K562 (cell line): ENCODE results near the gene DBNL. TPM values are rescaled to one million over a fixed set of nuclear protein-coding genes. Genes with fewer than 3 reads are reported as not detected.
"Not testable (repeated sequence)": the region's sequence is repeated elsewhere in the genome, so short reads cannot be mapped to it uniquely, and the experiment has no call there.

Experiments used
- ATAC-seq: fragments of 200-7000 bp; cut with Tn5 transposase; 3 replicates; pipeline ENCODE4 v1.9.1; 2020; ENCODE audit warnings: moderate library complexity
- BruUV-seq: library from RNA; stranded (reverse); fragments of 400-500 nt; replicated peaks from 2 replicates; lab custom pipeline; 2021; lab: Mats Ljungman, UMichigan
- CTCF ChIA-PET: fragments of 300-600 bp; formaldehyde crosslinking; extraction: SDS; loops from one replicate; lab custom pipeline; 2021; ENCODE audit warnings: low intra/inter-chr PET ratio; lab: Yijun Ruan, JAX
- POLR2A ChIA-PET: fragments of 300-600, 350-650 bp; sonication (Branson Sonifier 250); formaldehyde crosslinking; extraction: SDS; loops from one replicate; lab custom pipeline; 2021; ENCODE audit warnings: antibody characterized with exemption, inconsistent platforms; lab: Yijun Ruan, JAX
- DNase-seq, 4 experiments: peaks; one replicate each; pipeline versions ENCODE4 v3.0.0 to v3.0.0-alpha.2; 2011 to 2018; ENCODE audit warnings: low spot score in 3 of 4, mixed read lengths in 3 of 4; ENCODE audit errors: extremely low read depth in 1 of 4
- FAIRE-seq: peaks from 2 replicates; lab custom pipeline; 2011; peaks lifted over from hg19 to GRCh38; lab: Jason Lieb, UNC
- H2AFZ ChIP-seq: 2 replicates; pipeline ENCODE4 v1.6.0; 2011; ENCODE audit warnings: low read depth, low read length, control low read depth, inconsistent platforms
- H3K27ac ChIP-seq: fragments of 200-600 bp; 3 replicates; pipeline ENCODE4 v1.8.0; 2011; ENCODE audit warnings: low read depth, mild to moderate bottlenecking, control low read depth, inconsistent platforms, low read length, moderate library complexity, mixed read lengths; ENCODE audit errors: extremely low read depth
- H3K27me3 ChIP-seq, 2 experiments: fragments of 300-600 bp in 1 of 2; 2 replicates in 1 of 2; 3 replicates in 1 of 2; pipeline versions ENCODE4 v1.6.0 to v1.8.0; 2011; ENCODE audit warnings: inconsistent platforms in 2 of 2, low read length in 2 of 2, mild to moderate bottlenecking in 1 of 2, mixed read lengths in 1 of 2, moderate library complexity in 1 of 2; ENCODE audit not compliant: control insufficient read depth in 2 of 2, insufficient read depth in 2 of 2
- H3K36me3 ChIP-seq: fragments of 300-600 bp; 3 replicates; pipeline ENCODE4 v1.8.0; 2011; ENCODE audit warnings: mild to moderate bottlenecking, low read length, inconsistent platforms; ENCODE audit not compliant: control insufficient read depth, insufficient read depth
- H3K4me1 ChIP-seq, 2 experiments: fragments of 200-600 bp in 1 of 2; replicated peaks in 1 of 2; 2 replicates in 1 of 2; 3 replicates in 1 of 2; pipeline versions ENCODE4 v1.5.1 to v1.8.0; 2011; ENCODE audit warnings: inconsistent platforms in 2 of 2, low read length in 2 of 2, mild to moderate bottlenecking in 1 of 2, mixed read lengths in 1 of 2, moderate library complexity in 1 of 2; ENCODE audit not compliant: control insufficient read depth in 2 of 2, insufficient read depth in 2 of 2
- H3K4me2 ChIP-seq: 2 replicates; pipeline ENCODE4 v1.6.1; 2011; ENCODE audit warnings: low read length, control low read depth, inconsistent platforms, mixed read lengths; ENCODE audit not compliant: insufficient read depth
- H3K4me3 ChIP-seq: fragments of 200-600 bp; sonication (generic), shearing (Covaris generic); 2 replicates; pipeline ENCODE4 v1.5.1; 2016; ENCODE audit warnings: control low read depth, inconsistent platforms
- H3K79me2 ChIP-seq: fragments of 200-600 bp; 3 replicates; pipeline ENCODE4 v1.8.0; 2011; ENCODE audit warnings: low read length, inconsistent platforms; ENCODE audit not compliant: control insufficient read depth, insufficient read depth
- H3K9ac ChIP-seq, 2 experiments: 2 replicates each; pipeline versions ENCODE4 v1.6.0 to v1.6.1; 2011; ENCODE audit warnings: low read depth in 2 of 2, low read length in 2 of 2, control low read depth in 1 of 2, inconsistent platforms in 1 of 2, mild to moderate bottlenecking in 1 of 2, mixed read lengths in 1 of 2; ENCODE audit not compliant: insufficient read depth in 1 of 2
- H3K9me1 ChIP-seq: one replicate; pipeline ENCODE4 v1.6.0; 2011; ENCODE audit warnings: inconsistent platforms, mild to moderate bottlenecking, low read length, moderate library complexity; ENCODE audit not compliant: control insufficient read depth, insufficient read depth
- H3K9me3 ChIP-seq: replicated peaks from 2 replicates; pipeline ENCODE4 v1.5.1; 2011; ENCODE audit warnings: low read depth, low read length, inconsistent platforms; ENCODE audit not compliant: control insufficient read depth, insufficient read depth
- H4K20me1 ChIP-seq: replicated peaks from 2 replicates; pipeline ENCODE4 v1.6.1; 2011; ENCODE audit warnings: low read length, inconsistent platforms, mixed read lengths; ENCODE audit not compliant: control insufficient read depth, insufficient read depth
- NRF1 ChIP-seq, 2 experiments: fragments of 450-650 bp; IDR thresholded peaks in 1 of 2; conservative IDR thresholded peaks in 1 of 2; 2 replicates each; pipeline ENCODE4 v1.6.1; 2014; ENCODE audit warnings: mild to moderate bottlenecking in 2 of 2
- SP1 ChIP-seq: sonication (generic); formaldehyde crosslinking; IDR thresholded peaks from 2 replicates; pipeline ENCODE4 v1.8.1; 2022; ENCODE audit warnings: mild to moderate bottlenecking, missing genetic modification reagents
- WGBS: fragments of 100-300 bp; shearing (Covaris generic); methylation state at CpG from one replicate; pipeline ENCODE4 v1.1.6; 2016; ENCODE audit warnings: low coverage, mixed read lengths; ENCODE audit not compliant: insufficient coverage; ENCODE audit errors: missing lambda C conversion rate; 5-methylcytosine and 5-hydroxymethylcytosine counted together
- in situ Hi-C: fragments of 300-500 bp; cut with MboI; formaldehyde crosslinking; loops from 4 replicates; pipeline ENCODE4 v1.15.0; 2018; ENCODE audit warnings: inconsistent platforms, mixed read lengths
- intact Hi-C: fragments of 100-400 bp; cut with micrococcal nuclease; formaldehyde crosslinking; loops from 2 replicates; pipeline ENCODE4 v1.14.2; 2022
- polyA plus RNA-seq, 8 experiments: library from polyadenylated mRNA; depleted of rRNA in 4 of 8; stranded (reverse) in 5 of 8; unstranded in 3 of 8; fragments of >200 nt; fragmentation: Nextera tagmentation in 2 of 8; fragmentation: Illumina TruSeq in 1 of 8; extraction: Ambion mirVana in 2 of 8; extraction: Trizol in 1 of 8; gene quantifications; 2 replicates each; pipeline versions ENCODE4 v1.2.1 to v1.2.3, GENCODE V29; 2011 to 2014; ENCODE audit warnings: inconsistent platforms in 1 of 8, missing spikeins in 1 of 8
- total RNA-seq, 7 experiments: library from RNA; depleted of rRNA in 6 of 7; stranded (reverse); fragments of >200 nt in 6 of 7; fragmentation: Illumina TruSeq in 2 of 7; extraction: Trizol in 2 of 7; gene quantifications; 2 replicates each; pipeline versions ENCODE4 v1.2.1 to v1.2.3, GENCODE V29; 2011 to 2021; ENCODE audit warnings: low replicate concordance in 1 of 7

Gene DBNL
- total and polyA plus RNA-seq, 9 of the 15 experiments (the other 6 are each of a cell fraction or from before 2014, with no cell fraction given): 1.9 to 65.1 (median 38.9) TPM

GRCh38 chr7:44036364-44036763 lies 8.1 kb upstream of the DBNL start:
- H3K9ac ChIP-seq, H2AFZ ChIP-seq, CTCF ChIA-PET, H3K9me1 ChIP-seq, H3K36me3 ChIP-seq, H3K79me2 ChIP-seq, H3K27ac ChIP-seq, H3K4me3 ChIP-seq, H3K27me3 ChIP-seq, FAIRE-seq, intact Hi-C loops, H3K4me2 ChIP-seq, H4K20me1 ChIP-seq, POLR2A ChIA-PET, in situ Hi-C loops, BruUV-seq, H3K9me3 ChIP-seq: not testable (repeated sequence)
- peaks cover 0 to 23% of the 10 kb centered on the region in 2 experiments; a peak in 2 of 5 replicates for H3K4me1 ChIP-seq
- DNase-seq: peak in 1 of 4 experiments; percentile 59
- ATAC-seq: peak; percentile 92
- 0% methylated on average over 1 of the region's 10 CpGs for WGBS
- peak; percentile 14 to 29; a peak in 1 of 4 replicates for TF ChIP-seq NRF1 (conservative IDR thresholded peaks at IDR 0.05 in 1 of 2, IDR thresholded peaks at IDR 0.05 in 1 of 2)
- TF ChIP-seq SP1: 0 out of 2 replicates have a peak, but pooled peaks have one; percentile 39
- TF ChIP-seq, all 486 proteins: peak for 2; not testable (repeated sequence) for 484

- H3K9me1 ChIP-seq, H3K36me3 ChIP-seq, BruUV-seq, POLR2A ChIA-PET, ATAC-seq, DNase-seq, H4K20me1 ChIP-seq, H3K79me2 ChIP-seq, H3K4me2 ChIP-seq, H3K27ac ChIP-seq, intact Hi-C loops, FAIRE-seq, H3K9me3 ChIP-seq, H3K27me3 ChIP-seq, H2AFZ ChIP-seq, H3K9ac ChIP-seq, CTCF ChIA-PET, H3K4me3 ChIP-seq, in situ Hi-C loops: not testable (repeated sequence)
- 3% methylated on average over 2 of the region's 2 CpGs for WGBS
- H3K4me1 ChIP-seq: peaks cover 5 to 23% of the 10 kb centered on the region in 2 experiments; a peak in 4 of 5 replicates
These were observed 6.6 kb upstream of the DBNL start for GRCh38 chr7:44037951-44038350.

GRCh38 chr7:44038553-44038952 lies 5.9 kb upstream of the DBNL start:
- DNase-seq, H2AFZ ChIP-seq, ATAC-seq, H3K36me3 ChIP-seq, H3K27me3 ChIP-seq, intact Hi-C loops, H3K9me3 ChIP-seq, CTCF ChIA-PET, H3K27ac ChIP-seq, H3K9ac ChIP-seq, in situ Hi-C loops, BruUV-seq, H3K79me2 ChIP-seq, H3K9me1 ChIP-seq, H3K4me3 ChIP-seq, FAIRE-seq, H3K4me2 ChIP-seq, H4K20me1 ChIP-seq: not testable (repeated sequence)
- 17% methylated on average over 2 of the region's 12 CpGs for WGBS
- POLR2A ChIA-PET: interaction anchor here (0.6 kb wide), 1 partner anchor 12 kb away, joined by 3 read pairs; no protein-coding TSS in a partner anchor
- peaks cover 5 to 27% of the 10 kb centered on the region in 2 experiments; a peak in 4 of 5 replicates for H3K4me1 ChIP-seq
